Tibial artery (tissue), 4 donors: ENCODE results near the gene PARVG.

Source experiments
- DNase-seq, 2 donors: peaks; one replicate each; pipeline ENCODE4 v3.0.0-alpha.2; 2019
- H3K27ac ChIP-seq, 2 donors: fragments of 200-600 bp; sonication (generic) in 1 of 2; 1 replicate in 1 of 2; 2 replicates in 1 of 2; pipeline ENCODE4 v1.5.1; 2018 to 2019; ENCODE audit warnings: mild to moderate bottlenecking in 1 of 2
- H3K27me3 ChIP-seq, 2 donors: fragments of 200-600 bp; sonication (generic) in 1 of 2; one replicate each; pipeline versions ENCODE4 v1.5.1 to v1.6.0; 2016 to 2019
- H3K36me3 ChIP-seq, 3 donors: fragments of 200-600 bp; sonication (generic) in 2 of 3; one replicate each; pipeline ENCODE4 v1.5.1; 2016 to 2019; ENCODE audit warnings: mild to moderate bottlenecking in 2 of 3
- H3K4me1 ChIP-seq, 4 donors: fragments of 200-600 bp; sonication (generic) in 2 of 4; 1 replicate in 3 of 4; 2 replicates in 1 of 4; pipeline ENCODE4 v1.5.1; 2016 to 2019
- H3K4me3 ChIP-seq, 2 donors: fragments of 200-600 bp; sonication (generic) in 1 of 2; 1 replicate in 1 of 2; 2 replicates in 1 of 2; pipeline ENCODE4 v1.5.1; 2018 to 2019; ENCODE audit warnings: mild to moderate bottlenecking in 2 of 2
- H3K9me3 ChIP-seq, 3 donors: fragments of 200-600 bp; sonication (generic) in 1 of 3; one replicate each; pipeline ENCODE4 v1.5.1; 2016 to 2019
- intact Hi-C: fragments of 100-400 bp; cut with DNase I; formaldehyde crosslinking; loops from one replicate; pipeline ENCODE4 v1.15.0; 2023; ENCODE audit warnings: low total_unique reads
- TF ChIP-seq, protein P1 (sequence below), 2 experiments: fragments of 200-600 bp in 1 of 2; fragments of 450-650 bp in 1 of 2; IDR thresholded peaks; one replicate each; pipeline ENCODE4 v1.5.1; 2017 to 2019; ENCODE audit warnings: antibody characterized with exemption in 2 of 2, mild to moderate bottlenecking in 1 of 2, moderate library complexity in 1 of 2

Gene PARVG

DNA sequence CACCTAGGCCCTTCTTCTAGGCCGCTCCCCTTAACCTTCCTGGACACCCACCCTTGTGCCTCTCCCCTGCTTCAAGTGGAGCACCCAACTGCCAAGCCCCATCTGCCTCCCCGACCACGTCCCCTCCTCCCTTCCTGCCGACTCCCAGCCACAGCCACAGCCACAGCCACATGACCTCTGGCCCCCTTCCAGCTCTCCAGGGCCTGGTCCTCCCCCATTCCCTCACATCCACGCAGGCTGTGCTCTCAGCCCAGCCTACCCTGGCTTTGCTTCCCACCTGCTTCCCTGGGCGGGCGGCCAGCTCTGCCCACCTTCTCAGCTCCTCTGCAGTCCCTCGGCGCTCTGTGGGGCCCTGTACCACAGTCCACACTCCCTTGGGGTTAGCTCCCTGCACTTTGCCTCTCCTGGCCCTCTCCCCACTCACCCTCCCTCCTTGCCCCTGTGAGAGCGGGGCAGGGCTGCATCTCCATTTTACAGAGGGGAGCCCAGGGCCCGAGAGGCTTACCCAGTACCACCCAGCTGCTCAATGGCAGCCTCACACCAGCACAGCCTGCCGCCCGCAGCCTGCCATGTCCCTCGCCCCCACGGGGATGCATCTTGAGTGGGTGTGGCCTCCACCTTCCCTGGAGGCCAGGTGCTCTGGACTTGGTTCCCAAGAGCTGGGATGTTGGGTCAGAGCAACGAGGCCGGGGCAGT is 20.3 kb downstream of the PARVG start:
- H3K27ac ChIP-seq = no peak overlapping the region
- DNase-seq = peak in 1 of 2 donors; percentile 53
- no peaks in the 10 kb centered on the region for H3K36me3 ChIP-seq
- no peak overlapping the region for H3K4me3 ChIP-seq
- H3K27me3 ChIP-seq = peaks cover 0 to 39% of the 10 kb centered on the region in 2 donors
- no peaks in the 10 kb centered on the region for H3K9me3 ChIP-seq
- TF ChIP-seq, protein P1, sequence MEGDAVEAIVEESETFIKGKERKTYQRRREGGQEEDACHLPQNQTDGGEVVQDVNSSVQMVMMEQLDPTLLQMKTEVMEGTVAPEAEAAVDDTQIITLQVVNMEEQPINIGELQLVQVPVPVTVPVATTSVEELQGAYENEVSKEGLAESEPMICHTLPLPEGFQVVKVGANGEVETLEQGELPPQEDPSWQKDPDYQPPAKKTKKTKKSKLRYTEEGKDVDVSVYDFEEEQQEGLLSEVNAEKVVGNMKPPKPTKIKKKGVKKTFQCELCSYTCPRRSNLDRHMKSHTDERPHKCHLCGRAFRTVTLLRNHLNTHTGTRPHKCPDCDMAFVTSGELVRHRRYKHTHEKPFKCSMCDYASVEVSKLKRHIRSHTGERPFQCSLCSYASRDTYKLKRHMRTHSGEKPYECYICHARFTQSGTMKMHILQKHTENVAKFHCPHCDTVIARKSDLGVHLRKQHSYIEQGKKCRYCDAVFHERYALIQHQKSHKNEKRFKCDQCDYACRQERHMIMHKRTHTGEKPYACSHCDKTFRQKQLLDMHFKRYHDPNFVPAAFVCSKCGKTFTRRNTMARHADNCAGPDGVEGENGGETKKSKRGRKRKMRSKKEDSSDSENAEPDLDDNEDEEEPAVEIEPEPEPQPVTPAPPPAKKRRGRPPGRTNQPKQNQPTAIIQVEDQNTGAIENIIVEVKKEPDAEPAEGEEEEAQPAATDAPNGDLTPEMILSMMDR (IDR thresholded peaks at IDR 0.05) = no peak
- intact Hi-C loops = no loop called here
- peaks cover 0 to 4% (median 0%) of the 10 kb centered on the region in 4 donors for H3K4me1 ChIP-seq

GRCh38 chr22:44201665-44202064 is 20.9 kb downstream of the PARVG start:
- intact Hi-C loops = no loop called here
- no peak for DNase-seq
- H3K4me3 ChIP-seq = no peak overlapping the region
- H3K4me1 ChIP-seq = peaks cover 0 to 4% (median 0%) of the 10 kb centered on the region in 4 donors
- no peak overlapping the region for H3K27ac ChIP-seq
- H3K27me3 ChIP-seq = peaks cover 0 to 33% of the 10 kb centered on the region in 2 donors
- H3K36me3 ChIP-seq = no peaks in the 10 kb centered on the region
- TF ChIP-seq, protein P1 (IDR thresholded peaks at IDR 0.05) = no peak
- no peaks in the 10 kb centered on the region for H3K9me3 ChIP-seq

GRCh38 chr22:44202261-44202789 is 21.6 kb downstream of the PARVG start:
- no peaks in the 10 kb centered on the region for H3K9me3 ChIP-seq
- TF ChIP-seq, protein P1 (IDR thresholded peaks at IDR 0.05) = no peak
- intact Hi-C loops = no loop called here
- no peak for DNase-seq
- H3K4me1 ChIP-seq = peaks cover 0 to 4% (median 0%) of the 10 kb centered on the region in 4 donors
- H3K36me3 ChIP-seq = no peaks in the 10 kb centered on the region
- H3K27ac ChIP-seq = no peak overlapping the region
- H3K27me3 ChIP-seq = peaks cover 0 to 27% of the 10 kb centered on the region in 2 donors
- H3K4me3 ChIP-seq = no peak overlapping the region

GRCh38 chr22:44203203-44203602 is 22.5 kb downstream of the PARVG start:
- no peaks in the 10 kb centered on the region for H3K36me3 ChIP-seq
- peaks cover 0 to 4% (median 0%) of the 10 kb centered on the region in 4 donors for H3K4me1 ChIP-seq
- H3K27ac ChIP-seq = no peak overlapping the region
- H3K4me3 ChIP-seq = no peak overlapping the region
- TF ChIP-seq, protein P1 (IDR thresholded peaks at IDR 0.05) = no peak
- intact Hi-C loops = no loop called here
- peaks cover 0 to 25% of the 10 kb centered on the region in 2 donors for H3K27me3 ChIP-seq
- DNase-seq = no peak
- H3K9me3 ChIP-seq = no peaks in the 10 kb centered on the region

DNA sequence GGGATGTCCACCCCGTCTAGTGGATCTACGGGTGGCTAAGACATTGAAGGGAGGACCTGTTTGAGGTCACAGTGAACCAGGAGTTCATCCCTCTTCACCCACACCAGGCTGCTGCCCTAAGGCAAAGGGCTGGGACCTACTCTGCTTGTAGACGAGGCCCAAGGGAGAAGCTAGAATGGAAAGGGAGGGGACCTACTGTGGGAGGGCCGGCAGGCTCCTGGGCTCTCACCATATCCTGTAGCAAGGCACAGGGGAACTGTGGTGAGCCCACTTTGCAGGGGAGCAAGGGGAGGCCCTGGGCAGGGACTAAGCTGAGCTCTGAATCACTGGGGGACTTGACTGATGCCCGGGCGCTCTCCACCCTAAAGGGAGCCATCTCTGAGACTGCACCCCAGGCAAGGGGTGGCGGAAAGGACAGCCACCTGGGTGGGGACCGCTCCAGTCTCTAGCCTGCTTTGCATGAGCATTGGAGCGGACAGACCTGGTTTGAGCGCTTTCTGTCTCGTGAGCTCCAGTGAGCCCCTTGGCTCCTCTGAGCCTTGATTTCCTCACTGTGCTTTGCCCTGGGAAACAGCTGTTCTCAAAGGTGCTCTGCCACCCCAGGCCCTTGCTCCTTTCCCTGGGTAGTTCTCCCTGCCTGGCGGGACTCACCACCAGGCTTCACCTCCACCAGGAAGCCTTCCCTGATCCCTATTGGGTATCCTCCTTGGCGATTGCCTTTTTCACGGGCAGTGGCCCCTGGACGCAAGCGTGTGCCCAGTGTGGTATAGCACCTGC is 24.2 kb downstream of the PARVG start:
- Histone ChIP-seq H3K4me3 (no peak overlapping the region), H3K9me3 (peaks cover 0 to 7% (median 1%) of the 10 kb centered on the region in 3 donors), H3K27me3 (peaks cover 0 to 22% of the 10 kb centered on the region in 2 donors), H3K4me1 (peaks cover 0 to 4% (median 0%) of the 10 kb centered on the region in 4 donors), H3K27ac (no peak overlapping the region), H3K36me3 (no peaks in the 10 kb centered on the region)
- DNase-seq = peak in 1 of 2 donors; percentile 53
- TF ChIP-seq, protein P1 (IDR thresholded peaks at IDR 0.05) = no peak
- intact Hi-C loops = no loop called here
